Activated CD4-positive, CD25-positive, alpha-beta regulatory T cell treated with anti-CD3 and anti-CD28 coated beads, Interleukin-2, amount 50 U/mL, for 16 hours (primary cell): ENCODE data around the gene TAF4.

ENCODE experiments used
- DNase-seq: peaks from one replicate; pipeline ENCODE4 v3.0.0-alpha.2; 2020; ENCODE audit warnings: low read depth, low spot score

Gene TAF4

DNA sequence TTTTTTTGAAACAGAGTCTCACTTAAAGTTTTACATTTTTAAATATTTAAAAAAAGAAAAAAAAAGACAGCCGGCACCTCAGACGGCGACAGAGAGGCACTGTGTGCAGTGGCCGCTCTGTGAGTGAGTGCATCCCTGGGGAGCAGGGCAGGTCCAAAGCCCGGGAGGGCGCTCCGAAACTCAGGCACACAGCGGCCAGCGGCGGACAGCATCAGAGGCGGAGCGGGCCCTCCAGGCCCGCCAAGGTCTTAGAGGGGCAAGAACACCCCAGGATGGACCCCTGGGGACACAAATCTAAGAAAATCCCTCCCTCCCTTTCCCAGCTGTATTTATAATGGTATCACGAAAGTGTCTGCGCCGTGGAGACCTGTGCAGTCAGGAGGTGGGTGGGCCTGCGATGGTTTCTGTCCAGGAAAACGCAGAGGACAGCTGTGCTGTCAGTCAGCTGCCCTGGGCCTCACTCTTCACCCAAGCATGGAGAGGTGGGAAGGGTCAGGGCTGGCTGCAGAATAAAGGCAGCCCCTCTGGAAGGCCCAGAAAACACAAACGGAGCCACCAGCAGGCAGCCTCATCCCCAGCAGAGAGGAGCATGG is 43.8 kb downstream of the TAF4 start:
- DNase-seq = no peak

DNA sequence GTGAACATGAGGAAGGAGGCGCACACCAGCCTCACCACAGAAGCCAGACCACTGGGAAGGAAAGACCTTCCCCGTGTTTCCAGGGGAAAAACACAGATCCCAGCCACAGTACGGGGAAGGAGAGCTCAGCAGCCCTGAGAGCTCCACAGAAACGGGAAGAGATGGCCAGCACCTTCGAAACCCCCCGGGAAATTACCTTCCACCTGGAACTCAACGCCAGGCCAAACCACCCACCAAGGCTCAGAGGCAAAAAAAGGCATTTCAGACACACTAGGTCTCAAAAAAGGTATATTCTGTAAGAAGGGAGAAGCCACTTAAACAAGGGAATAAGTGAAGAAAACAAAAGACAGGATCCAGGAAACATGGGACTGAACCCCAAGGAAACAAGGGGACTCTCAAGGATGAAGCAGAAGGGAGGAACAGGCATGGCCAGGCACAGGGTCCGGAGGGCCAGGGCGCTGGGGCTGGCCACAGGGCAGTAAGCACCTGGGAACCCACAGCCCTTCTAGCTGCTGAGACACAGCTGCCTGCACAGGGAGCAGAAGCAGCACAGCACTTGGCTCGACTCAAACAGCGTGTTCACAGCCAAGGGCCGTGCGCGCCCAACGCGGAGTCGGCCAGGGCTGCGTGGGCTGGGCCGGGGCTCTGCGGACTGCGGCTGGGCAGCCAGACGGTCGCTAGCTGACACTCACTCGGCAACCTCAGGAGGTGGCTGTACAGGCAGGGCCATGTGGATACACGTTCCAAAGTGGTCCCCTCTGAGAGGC is 44.6 kb downstream of the TAF4 start:
- DNase-seq = no peak

DNA sequence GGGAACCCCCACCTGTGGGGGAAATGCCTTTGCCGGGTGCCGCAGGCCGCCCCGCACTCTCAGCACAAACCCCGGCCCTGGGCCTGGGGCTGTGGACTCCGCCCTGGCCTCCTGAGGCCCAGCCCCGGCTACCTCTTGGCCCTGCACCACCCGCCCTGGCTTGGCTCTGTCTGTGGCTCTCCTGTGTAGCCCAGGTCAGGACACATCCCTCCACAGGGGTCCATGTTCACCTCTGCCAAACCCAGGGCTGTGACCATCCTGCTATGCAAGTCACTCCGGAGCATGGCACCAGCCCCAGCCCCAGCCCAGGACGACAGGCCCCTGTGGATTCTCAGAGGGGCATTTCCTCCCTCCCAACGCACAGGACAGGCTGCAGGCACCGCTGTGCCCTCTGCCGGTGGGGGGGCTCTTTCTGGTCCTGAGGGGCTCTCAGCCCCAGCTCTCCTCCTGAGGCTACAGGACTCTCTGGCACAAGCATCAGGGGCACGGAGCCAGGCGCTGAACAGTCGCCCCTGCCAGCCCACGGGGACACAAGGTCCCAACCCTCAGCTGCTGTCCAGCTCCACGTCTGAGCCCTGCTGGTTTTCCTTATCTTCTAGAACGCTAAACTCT is 45.7 kb downstream of the TAF4 start:
- DNase-seq = no peak

DNA sequence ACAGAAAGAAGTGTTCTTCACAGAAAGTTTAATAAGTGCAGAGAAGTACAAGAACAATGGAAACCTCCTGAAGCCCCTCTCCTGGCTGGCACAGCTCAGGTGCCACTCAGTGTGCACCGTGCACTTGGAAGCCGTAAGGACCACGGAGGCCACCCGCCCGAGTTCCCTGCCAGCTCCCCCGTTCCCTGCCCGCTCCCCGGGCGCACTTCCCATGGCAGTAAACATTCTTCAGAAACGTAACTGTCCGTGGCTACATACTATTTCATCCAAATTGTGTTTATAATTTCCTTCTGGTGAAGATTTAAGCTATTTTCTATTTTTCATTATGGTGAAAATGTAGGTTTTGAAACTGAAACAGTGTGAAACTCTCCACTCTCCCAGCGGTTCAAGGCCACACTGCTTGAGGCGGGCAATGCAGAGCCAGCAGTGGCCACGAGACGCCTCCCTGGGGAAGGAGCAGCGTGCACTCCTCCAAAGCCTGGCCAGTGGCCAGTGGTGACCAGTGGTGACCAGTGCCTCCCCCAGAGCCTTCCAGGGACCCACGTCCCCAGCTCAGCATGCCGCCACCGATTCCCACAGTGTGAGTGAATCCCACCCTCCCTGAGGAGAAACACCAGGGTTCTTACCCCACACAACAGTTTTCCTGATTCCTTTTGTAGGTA is 46.4 kb downstream of the TAF4 start:
- no peak for DNase-seq

DNA sequence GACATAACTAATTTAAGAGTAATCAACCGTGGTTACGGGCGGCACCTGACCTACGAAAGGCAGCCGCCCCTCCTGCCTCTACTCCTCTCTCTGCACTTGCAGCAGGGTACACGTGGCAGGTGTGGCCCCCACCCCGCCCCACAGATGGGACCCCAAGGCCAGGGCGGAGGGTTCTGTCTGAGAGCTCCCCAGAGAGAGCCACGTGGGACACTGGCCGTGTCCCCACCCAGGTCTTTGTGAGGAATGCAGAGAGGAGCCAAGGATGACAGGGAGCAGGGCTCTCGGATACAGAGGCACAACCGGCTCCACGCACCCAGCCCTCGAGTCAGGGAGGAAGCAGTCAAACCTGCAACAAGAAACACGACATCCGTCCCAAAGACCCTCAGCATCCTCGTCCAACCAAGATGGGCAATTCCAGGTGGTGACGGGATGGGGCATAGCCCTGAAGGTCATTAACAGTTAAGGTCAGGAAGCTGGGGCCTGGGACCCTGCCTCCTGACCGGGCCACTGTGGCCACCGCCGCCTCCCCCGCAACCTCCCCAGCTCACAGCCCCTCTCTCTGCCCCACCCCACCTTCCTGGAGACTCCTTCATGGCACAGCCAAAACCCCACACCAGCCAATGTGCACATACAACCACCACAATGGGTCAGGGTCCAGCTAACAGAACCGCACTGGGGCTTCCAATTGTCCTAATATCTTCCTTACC is 47.1 kb downstream of the TAF4 start:
- DNase-seq = no peak

DNA sequence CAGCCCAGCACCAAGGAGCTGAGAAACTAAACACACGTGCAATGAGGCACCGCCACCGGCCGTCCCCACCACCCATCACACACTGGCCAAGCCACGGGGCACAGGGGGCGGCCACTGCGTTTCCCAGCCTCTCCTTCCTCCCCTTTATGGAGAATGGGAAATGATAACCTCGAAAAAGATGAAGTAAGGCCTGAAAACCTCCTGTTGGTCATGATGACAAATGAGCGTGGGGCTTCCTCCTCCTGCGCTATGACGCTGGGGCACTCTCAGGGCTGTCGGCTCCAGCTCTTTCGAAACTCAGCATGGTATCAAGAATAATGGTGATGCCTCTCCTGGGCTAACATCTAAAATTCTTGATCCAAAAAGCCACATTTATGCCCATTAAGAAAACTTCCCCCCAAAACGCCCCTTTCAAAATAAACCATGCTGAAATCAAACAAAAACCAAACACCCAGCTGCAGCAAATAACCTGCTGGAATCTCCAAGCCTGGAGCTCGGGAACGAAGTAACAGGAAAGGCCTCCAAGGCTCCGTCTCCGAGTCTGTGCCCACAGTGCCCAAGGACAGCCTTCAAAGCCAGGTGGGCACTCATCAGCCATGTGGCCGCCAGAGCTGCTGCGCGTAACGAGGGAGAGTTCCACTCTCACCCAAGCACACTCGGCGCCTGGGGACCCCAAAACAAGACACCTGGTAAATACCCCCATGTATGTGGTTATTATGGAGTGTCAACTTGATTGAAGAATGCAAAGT is 50.0 kb downstream of the TAF4 start:
- DNase-seq = no peak

DNA sequence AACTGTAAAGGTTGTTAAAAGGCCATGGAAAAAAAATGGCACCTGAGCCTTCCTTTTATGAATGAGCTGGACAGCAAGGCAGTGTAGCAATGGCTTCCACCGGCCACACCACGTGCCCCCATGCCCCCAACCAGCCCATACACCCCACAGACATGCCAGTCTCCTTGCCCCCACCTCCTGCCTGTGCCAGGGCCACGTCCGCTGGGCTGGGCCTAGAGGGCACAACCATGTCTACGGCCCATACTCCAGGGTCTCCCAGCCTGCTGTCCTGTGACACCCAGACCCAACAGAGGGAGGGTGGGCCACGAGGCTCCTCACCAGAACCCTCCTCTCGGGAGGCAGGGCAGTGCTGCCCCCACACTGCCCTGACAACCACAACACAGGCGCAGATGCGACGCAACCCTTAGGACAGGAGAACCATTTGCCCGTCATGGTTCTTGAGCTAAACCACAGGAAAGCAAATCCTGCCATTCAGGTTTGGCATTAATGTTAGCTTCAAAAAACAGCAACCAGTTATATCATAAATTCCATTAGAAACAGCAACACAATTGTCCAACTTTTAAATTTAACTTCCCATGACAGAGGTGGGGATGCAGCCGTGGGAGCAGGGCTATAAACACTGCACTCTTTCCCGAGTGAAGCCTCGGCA is 50.7 kb downstream of the TAF4 start:
- DNase-seq = no peak

- DNase-seq = no peak
Measured at GRCh38 chr20:62014488-62014775, 51.2 kb downstream of the TAF4 start.

DNA sequence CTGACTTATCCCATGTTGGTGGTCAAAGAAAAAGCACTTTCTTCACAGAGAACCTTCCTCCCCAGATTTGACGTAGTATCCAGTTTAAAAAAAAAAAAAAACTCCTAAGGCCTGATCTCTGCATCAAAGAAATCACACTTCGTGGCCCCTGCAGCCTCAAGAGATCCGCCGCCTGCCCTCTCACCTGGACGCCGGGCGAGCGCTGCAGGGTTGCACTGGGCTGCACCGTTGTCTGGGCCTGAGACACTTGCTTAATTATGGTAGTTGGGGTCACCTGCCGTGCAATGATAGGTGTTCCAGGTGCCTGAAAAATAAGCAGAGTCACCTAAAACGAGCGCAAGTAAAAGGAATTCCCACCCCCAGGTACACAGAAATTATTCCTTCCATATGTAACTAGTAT is 53.0 kb downstream of the TAF4 start:
- DNase-seq = no peak

DNA sequence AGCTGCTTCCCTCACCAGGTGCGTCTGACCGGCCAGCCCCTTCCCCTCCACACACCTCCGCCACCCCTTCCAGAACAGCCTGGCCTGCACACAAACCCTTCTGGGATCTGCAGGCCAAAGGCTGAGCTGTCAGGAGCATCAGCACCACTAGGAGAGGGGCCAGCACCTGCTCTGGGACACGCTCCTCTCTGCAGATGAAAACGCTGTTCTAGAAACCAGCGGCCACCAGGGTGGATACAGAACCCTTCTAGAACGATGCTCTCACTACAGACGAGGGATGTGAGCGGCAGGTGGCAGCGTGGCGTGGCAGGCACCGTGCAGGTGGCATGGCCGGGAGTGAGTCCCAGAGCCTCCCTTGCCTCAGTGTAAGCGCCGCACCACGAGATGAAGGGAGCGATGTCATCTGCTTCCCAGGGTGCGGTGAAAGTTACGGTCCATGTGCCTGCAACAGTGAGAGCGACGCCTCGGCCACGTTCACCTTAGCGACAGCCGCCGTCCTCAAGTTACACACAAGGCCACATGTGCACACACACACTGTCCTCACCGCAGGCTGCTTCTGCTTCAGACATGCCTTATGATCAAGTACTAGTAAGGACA is 53.6 kb downstream of the TAF4 start:
- DNase-seq = no peak

- DNase-seq = no peak
Measured at GRCh38 chr20:62011403-62011790, 54.3 kb downstream of the TAF4 start.

DNA sequence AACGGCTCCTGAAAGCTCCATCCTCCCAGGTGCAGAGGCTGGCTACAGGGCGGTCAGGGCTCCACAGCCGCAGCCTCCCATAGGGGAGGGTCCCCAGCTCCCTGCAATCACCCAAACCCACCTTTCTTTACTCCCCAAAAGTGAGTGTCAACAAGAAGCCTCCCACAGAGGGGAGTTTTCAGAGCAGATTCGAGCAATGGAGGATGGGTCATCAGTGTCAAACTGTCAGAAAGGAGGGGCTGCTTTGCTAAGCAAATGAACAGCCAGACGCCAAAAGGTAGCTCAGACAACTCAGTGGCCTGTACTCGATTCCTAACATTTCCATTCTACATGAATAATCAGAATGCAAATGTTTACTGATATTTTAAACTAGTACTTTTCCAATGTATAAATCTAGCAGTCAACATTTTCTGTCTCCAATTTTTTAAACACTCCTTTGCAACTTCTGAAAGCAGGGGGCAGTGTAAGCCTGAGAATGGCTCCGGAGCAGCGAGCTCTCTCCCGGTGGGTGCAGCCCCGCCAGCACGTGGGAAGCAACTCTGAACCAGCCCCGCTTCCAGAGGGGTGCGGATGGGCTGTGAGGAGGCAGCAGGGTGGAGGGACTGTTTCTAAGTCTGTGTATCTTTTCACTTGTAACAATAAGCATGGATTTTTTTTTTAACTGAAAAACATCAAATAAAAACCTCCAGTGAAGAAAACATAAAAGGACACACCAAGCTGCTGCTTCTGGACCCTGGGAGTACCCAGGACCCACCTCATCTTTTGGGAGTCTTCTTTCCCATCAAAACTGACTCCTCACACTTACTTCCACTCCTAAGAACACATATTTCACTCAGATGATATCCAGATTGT is 54.9 kb downstream of the TAF4 start:
- peak; percentile 32 for DNase-seq

DNA sequence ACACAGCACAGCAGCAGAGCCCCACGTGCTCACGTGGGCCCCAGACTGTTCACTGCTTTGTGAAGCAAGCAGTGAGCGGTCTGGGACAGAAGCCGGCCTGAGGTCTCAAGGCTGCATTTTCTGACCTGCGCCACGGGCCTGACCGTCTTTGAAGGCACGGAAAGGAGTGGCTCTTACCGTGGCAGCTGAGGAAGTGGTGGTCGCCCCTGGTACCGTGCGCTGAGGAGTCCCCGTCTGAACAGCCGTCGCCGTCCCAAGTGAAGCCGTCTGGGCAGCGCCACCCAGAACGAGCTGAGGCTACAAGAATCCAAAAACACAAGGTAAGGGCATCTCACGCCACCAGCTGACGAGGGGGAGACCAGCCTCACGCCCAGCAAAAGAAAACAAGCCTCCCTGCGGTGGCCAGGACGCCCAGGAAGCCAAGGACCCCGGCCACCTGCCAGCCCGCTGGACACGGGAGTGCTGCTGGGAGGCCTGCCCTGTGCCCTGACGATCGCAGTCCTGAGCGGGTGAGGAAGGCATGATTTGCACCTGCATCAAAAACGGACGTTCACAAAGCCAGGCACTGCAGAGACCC is 55.7 kb downstream of the TAF4 start:
- DNase-seq = no peak

- no peak for DNase-seq
Measured at GRCh38 chr20:62009322-62009721, 56.4 kb downstream of the TAF4 start.

- no peak for DNase-seq
Measured at GRCh38 chr20:62008643-62009183, 57.0 kb downstream of the TAF4 start.

DNA sequence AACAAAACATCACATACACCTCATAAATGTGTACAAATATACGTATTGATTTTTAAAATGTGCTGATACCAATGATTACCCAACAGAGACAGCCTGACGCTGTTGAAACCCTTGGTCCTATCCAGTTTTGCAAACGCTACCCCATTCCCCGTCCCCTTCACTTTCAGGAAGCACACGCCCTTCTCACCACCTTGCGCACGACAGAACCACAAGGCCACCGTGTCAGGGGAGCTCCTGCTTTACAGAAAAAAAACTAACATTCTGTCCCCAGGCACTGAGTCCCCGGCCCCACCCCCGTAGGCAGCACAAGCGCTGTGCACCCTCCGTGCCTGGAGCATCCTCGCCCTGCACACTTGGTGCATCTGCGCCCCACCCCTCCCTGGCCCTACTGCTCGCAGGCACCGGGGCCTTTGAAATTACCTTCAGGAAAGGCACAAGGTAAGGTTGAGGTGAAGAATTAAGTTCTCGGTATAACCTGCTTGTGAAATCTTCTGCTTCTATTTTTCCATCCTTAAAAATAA is 58.5 kb downstream of the TAF4 start:
- DNase-seq = no peak

DNA sequence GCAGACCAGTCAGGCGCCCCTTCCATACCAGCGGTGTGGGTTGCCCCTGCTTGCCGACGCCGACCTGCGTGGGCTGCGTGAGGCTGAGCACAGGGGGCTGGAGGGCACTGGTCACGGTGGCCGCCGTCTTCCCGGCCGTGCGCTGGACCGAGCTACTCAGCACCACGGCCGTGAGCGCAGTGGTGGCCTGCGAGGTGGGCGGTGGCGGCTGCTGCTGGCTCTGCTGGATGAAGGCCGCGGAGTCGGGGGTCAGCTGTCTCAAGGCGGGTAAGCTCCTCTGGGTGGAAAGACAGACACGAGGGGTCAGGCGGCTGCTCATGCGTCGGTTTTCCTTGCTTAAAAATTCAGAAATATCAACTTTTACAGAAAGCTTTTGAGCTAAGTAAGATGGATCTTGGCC is 59.2 kb downstream of the TAF4 start:
- DNase-seq = no peak

- DNase-seq = no peak
Measured at GRCh38 chr20:62004614-62005013, 61.1 kb downstream of the TAF4 start.
